ENCODE data around the gene PLEKHG5.

The PLEKHG5 gene

DNA sequence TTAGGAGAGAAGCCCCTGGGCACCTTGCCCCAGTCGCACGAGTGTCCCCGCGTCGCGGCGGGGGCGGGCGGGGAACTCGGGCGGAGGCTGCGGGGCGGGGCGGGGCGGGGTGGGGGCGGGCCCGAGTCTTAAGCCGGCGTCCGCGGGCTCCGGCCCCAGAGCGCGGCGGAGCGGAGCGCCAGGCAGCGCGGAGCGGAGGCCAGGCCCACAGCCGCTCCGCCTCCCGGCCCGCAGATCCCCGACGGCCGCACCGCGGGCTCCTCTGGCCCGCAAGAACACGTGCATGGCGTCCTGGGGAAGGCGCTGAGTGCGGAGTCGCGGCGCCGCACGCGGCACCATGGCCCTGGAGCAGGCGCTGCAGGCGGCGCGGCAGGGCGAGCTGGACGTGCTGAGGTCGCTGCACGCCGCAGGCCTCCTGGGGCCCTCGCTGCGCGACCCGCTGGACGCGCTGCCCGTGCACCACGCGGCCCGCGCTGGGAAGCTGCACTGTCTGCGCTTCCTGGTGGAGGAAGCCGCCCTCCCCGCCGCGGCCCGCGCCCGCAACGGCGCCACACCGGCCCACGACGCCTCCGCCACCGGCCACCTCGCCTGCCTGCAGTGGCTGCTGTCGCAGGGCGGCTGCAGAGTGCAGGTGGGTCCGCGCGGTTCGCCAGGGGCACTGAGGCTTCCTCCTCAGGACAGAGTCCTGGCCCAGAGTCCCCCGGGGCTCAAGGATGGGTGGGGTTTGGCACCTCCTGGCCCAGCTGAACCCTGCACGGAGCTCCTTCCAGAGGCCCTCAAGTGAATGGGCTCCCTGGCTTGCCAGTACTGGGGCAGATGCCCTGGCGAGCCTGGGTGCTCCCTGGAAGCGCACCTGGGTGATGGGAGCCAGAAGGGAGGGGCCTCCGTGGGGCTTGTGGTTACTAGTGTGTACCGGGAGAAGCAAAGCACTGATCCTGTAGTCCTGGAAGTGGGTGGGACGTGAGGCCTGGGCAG, 66.6 kb downstream of the PLEKHG5 start, which contains the start of gene ESPN:
Gene ESPN, plus strand, starts transcription at position 158 of the 975 bp plus-strand sequence. Its CDS starts 180 bp downstream, at position 338.
- DNase-seq (ENCODE audit: low read depth): no peak

DNA sequence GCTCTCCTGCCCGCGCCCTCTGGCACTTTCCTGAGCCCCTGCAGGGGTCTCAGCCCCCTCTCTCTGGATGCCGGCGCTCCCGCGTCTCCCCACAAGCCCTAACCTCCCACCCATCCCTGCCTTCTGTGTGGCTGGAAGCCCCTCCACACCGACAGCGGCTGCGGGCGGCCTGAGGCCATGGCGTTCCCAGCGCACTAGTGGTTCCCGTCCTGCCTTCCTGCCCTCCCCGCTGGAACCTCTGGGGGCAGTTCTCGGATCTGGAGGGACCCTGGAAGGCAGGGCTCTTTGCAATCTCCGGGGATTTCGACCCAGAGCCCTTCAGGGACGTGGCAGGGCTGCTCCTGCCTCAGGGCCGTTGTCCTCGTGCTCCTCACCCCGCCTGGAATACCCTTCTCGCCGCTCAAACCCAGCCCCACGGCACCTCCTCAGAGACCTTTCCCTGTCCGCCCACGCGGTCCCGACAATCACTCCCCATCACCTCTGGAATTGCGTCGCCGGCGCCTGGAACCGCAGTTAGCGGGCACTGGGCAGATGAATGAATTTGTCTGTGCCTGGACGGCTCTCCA, 67.4 kb downstream of the PLEKHG5 start:
- DNase-seq (ENCODE audit: low read depth): no peak

DNA sequence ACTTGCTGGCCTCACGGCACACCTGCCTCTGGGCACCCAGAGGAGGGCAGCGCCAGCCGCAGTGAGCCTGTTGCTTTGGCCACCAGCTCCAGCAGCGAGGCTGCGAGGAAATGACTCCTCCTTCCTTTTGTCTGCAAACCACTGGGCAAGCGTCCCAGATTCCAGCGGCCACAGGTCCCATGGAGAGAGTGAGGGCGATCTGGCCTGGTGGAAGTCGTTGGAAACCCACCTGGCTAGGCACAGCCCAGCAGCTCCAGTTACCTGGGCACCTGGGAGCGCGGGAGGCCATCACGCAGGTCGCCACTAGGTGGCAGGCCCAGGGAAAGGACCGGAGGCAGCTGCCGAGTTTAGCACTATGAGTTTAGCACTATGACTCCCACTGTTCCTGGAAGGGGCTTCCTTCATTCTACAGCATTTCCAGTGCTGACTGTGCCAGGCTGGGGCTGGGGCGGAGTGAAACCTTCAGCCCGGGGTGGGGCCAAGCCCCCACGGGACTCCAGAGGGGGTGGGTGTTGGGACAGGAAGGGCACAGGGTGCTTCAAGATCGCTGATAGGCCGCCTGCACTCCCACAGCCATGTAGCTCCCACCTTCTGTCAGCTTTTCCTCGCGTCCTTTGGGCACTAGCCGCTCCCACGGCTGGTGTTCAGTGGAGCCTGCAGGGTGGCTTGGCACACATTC, 68.0 kb downstream of the PLEKHG5 start:
- DNase-seq (ENCODE audit: low read depth): no peak

DNA sequence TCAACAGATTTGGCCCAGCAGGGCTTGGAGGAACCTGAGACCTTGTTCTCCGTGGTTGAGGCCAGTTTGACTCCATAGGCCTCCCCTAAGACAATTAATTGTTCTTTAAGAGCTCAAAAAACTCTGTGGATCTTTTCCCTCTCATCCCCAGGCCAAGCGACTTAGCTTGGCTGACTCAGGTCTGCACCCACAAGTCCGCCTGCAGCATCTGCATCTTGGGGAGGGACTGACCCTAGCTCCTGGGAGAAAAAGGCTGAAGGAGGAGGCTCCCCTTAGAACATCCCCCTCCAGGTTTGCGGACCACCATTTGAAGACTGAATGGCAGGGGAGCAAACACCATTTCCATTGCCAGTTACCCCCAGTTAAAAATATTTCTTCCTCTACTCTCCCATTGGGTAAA, 70.2 kb downstream of the PLEKHG5 start:
- no peak for DNase-seq (ENCODE audit: low read depth)

DNA sequence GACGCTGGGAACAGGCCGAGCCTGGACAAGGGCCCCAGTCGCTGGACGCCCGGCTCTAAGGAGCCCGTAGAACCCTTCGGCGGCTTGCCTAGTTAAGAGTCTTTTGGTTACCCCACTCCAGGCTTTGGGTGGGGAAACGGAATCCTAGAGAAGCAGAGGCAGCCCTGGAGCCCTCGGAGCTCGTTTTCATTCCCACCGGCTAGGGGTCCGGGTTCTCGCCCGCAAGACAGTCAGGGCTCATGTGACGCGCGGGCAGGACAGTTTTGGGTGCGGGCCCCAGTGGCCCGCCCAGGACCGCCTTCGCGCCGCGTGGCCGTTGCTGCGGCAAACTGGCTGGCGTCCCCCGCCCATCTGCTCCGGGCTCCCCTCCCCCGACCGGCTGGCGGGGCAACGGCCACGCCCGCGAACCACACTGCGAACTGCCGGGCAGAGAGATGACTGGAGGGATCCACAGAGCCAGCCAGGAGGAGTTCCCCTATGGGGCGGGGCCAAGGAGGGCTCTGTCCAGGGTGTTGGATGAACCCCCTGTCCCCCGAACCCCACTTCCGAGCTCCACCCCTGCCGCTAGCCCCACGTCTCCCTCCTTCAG, 70.9 kb downstream of the PLEKHG5 start:
- no peak for DNase-seq (ENCODE audit: low read depth)

DNA sequence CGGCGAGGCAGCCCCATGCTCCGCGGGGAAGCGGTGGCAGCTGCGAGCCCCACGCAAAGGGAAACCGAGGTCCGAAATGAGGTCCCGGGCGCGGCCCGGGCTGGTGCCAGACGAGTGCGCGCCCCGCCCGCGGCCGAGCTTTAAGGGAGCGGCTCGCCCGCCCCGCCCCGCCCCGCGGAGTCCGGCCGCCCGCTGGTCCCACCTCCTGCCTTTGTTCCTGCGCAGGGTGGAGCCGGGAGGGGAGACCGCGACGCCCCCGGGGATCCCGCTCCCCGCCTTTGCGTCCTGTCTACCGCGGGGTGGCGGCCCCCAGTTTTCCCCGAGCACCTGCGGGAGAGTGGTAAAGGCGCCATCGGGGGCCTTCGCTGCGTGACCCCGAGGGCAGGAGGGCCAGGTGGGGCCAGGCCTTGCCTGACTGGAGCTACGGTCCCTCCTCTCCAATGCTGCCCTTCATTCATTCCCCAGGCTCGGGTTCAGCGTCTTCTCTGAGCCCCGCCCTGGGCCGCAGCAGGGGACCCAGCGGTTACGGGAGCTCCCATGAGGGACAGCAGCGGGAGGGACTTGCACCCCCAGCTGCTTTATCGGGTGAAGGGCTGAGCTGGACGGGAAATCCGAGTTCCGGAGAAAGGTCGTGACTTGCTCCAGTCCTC, 71.5 kb downstream of the PLEKHG5 start, which contains the start of gene HES2:
Gene HES2, minus strand, starts transcription at position 116 of the 650 bp plus-strand sequence. Its CDS starts 99 bp downstream, at position 17.
- no peak for DNase-seq (ENCODE audit: low read depth)

DNA sequence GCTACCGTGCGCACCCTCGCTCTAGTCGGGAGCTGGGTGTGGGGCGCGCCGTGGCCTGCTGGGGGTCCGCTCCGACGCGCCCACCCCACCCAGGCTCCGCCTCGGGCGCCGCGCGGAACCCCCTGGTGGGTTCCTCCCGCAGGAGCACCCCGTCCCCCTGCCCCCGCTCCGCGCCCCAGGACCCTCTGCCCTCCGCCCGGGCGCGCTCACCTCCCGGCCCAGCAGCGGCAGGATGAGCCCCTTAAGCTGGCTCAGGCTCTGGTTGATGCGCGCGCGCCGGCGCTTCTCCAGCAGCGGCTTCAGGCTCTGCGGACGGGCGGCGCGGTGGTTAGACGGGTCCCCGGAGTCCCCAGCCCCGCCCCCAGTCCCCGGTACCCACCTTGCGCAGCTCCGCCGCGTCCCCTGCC, 72.1 kb downstream of the PLEKHG5 start:
- no peak for DNase-seq (ENCODE audit: low read depth)

DNA sequence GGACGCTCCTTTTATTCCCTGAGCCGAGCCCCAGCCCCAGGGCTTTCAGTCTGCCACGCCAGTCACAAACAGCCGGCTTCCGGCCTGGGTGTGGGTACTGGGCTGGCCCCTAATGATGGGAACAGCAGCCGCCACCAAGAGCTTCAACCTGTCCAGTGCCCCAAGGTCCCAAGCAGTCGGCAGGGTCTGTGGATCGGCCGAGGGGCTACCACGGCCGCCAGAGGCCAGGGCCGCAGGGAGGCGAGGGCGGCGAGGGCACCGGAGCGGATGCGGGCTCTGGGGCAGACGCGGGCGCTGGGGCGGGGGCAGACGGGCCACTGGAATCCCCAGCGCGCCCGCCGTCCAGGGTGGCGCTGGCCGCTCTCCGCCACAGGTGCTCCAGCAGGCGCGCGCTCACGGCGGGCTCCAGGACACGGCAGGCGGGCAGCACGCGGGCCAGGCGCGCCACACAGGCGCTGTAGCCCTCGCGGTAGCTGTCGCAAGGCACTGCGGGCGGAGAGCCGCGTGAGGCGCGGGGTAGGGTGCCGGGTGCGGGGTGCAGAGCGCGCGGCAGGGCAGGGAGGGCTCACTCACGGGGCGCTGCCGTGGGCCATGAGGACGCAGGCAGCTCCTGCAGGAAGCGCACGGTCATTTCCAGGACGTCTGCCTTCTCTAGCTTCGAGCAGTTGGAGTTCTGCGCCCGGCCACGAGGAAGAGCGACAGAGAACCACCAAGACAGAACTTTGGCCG, 72.6 kb downstream of the PLEKHG5 start:
- no peak for DNase-seq (ENCODE audit: low read depth)

DNA sequence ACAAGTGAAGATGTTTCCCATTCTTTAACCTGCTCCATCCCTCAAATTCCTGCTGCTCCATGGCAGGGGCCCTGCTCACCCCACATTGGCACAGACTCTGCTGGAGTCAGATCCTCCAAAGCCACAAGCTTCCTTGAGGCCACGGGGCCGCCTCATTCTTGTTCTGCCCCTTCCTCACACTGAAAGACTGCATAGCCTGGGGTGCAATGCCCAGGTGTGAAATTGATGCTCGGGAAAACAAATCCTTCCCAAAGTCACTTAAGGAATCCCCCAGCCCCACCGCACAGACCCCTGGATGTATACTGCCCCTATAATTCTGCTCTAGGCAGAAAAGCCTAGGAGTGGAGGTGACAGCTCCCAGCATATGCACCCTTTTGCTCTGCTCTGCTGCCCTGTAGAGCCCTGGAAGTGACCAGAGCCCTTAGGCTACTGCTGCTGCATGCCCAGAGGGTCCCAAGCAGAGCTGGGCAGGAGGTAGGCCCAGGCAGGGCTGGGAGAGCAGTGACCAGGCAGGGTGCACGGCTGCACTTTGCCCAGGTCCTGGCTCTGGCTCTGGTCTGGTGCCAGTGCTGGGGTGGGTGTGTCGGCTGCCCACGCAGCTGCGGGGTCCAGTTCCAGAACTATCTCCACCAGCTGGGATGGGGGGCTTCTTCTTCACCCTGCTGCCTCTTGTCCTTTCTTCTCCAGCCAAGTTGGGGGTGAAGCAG, 73.4 kb downstream of the PLEKHG5 start:
- DNase-seq (ENCODE audit: low read depth): no peak
